NCI-H2196 treated with DMSO at 0.1 percent for 48 hours (cell line): ENCODE measurements around the gene ELMO2.

ENCODE experiments used
- DNase-seq: peaks from one replicate; lab custom pipeline; 2025; ENCODE audit not compliant: unreplicated experiment; lab: John Stamatoyannopoulos, UW

The ELMO2 gene, protein sequence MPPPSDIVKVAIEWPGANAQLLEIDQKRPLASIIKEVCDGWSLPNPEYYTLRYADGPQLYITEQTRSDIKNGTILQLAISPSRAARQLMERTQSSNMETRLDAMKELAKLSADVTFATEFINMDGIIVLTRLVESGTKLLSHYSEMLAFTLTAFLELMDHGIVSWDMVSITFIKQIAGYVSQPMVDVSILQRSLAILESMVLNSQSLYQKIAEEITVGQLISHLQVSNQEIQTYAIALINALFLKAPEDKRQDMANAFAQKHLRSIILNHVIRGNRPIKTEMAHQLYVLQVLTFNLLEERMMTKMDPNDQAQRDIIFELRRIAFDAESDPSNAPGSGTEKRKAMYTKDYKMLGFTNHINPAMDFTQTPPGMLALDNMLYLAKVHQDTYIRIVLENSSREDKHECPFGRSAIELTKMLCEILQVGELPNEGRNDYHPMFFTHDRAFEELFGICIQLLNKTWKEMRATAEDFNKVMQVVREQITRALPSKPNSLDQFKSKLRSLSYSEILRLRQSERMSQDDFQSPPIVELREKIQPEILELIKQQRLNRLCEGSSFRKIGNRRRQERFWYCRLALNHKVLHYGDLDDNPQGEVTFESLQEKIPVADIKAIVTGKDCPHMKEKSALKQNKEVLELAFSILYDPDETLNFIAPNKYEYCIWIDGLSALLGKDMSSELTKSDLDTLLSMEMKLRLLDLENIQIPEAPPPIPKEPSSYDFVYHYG

GRCh38 chr20:46406200-46406985 lies at the start of gene ELMO2:
Gene ELMO2, minus strand, starts transcription at chr20:46406615. Its CDS starts 12,133 bp downstream, at chr20:46394482.
- DNase-seq: peak; percentile 97

DNA sequence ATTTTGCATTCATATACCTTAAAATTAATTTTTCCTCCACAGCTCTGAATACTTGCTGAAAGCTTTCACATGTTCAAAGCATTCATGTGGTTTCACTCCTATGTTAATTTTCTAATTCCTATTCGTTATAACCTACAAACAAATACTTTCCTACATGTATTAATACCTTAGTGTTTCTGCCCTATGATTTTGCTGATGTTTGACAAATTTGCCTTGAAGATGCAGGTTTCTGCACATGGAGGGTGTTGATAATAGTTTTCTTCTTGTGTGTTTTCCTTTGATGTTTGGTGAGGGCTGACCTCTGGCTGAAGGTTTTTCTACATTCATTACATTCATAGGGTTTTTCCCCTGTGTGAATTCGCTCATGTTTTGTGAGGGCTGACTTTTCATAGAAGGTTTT lies 49.3 kb upstream of the ELMO2 start:
- DNase-seq: no peak

DNA sequence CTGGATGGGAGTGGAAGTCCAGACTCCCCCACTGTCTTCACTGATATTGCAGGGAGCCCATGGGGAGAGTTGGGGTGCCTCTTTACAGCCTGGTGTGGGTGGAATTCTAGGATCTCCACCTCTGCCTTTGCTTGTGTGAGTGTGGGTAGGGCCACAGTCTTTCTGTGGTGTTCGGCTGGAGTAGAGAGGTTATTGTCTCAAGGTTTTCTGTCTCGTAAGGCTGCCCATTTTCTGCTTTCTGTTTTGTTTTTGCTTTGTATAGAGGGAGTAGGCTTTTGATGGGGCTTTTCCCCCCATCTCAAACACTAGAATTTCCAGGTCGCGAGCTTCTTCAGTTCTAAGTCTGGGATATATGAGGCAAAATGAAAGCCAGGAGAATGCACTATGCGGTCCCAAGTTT lies 40.4 kb upstream of the ELMO2 start:
- no peak for DNase-seq

DNA sequence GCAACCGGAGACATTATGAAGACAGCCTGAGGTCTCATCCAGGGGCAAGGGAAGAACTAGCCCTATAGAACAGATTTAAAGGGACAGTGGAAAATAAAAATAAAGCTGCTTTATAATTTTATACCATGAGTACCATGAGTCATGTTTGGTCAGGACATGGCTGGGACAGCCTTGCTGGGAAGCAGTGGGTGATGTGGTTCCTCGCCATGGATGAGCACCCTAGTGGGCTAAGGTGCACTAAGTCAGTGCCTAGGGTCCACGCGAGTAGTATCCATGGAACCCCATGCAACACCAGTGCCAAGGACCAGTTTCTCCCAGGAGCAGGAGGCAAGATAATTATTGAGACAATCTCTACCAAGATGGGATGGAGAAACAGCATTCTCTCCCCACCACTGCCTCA lies 33.4 kb upstream of the ELMO2 start:
- no peak for DNase-seq

DNA sequence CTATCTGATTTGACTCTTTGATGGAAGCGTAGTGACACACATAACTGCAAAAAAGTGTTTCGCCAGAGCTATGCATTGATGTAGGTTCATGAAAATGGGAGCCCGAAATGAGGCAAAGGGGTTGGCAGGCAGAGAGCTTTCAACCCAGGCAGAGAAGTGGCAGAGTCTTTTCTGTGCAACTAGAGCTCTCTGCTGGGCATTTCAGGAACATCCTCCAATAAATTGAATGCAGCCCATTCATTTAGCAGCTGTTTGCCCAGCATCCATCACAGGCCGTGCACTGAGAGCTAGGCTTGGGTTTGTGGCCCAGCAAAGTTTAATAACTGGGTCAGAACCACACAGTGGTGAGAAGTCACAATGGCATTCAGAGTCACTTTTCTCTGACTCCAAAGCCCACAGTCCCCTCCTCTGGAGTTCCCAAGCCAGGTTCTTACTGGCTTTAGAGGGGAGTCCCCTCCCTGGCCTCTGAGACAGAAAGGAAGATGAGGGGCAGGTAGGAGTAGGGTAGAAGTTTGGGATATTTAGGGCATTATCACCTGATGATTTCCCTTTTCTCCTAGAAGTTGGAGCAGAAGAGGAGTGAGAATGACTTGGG lies 31.8 kb upstream of the ELMO2 start:
- peak; percentile 46 for DNase-seq

- DNase-seq: no peak
These were observed 28.7 kb upstream of the ELMO2 start for GRCh38 chr20:46435146-46435545.

GRCh38 chr20:46434597-46434996 lies 28.2 kb upstream of the ELMO2 start:
- DNase-seq: no peak

- DNase-seq: no peak
These were observed 26.6 kb upstream of the ELMO2 start for GRCh38 chr20:46433051-46433450.

GRCh38 chr20:46430921-46431712 lies 24.7 kb upstream of the ELMO2 start:
- DNase-seq: no peak

- DNase-seq: no peak
These were observed 21.0 kb upstream of the ELMO2 start for GRCh38 chr20:46427384-46427783.

DNA sequence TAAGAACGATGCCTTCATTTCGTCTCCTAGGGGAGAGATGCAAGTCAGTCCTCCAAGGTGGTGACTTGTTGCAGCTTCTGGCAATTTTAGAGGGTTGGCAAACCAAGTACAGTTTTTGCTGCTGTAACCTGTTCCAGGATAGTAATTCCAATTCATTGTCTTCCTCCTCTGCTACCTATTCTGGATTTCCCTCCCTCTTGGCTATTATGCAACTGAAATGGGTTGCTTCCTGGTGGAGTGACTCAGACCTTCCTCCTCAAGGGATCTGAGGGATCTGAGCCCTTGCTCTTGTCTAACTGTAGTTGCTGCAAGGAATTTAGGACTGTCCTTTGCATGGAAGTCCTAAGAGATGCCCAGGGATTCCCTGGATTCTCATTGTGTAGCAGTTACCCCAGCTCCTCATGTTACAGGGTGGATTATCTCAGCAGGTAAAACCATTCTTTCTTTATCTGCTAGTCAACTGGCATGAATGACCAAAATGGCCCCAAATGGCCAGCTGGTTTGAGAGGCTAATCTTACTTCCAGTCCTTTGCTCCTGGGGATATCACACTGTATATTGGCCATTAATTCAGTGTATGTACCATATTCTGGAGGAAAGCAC lies 17.6 kb upstream of the ELMO2 start:
- no peak for DNase-seq

- no peak for DNase-seq
These were observed 16.9 kb upstream of the ELMO2 start for GRCh38 chr20:46423342-46423741.

DNA sequence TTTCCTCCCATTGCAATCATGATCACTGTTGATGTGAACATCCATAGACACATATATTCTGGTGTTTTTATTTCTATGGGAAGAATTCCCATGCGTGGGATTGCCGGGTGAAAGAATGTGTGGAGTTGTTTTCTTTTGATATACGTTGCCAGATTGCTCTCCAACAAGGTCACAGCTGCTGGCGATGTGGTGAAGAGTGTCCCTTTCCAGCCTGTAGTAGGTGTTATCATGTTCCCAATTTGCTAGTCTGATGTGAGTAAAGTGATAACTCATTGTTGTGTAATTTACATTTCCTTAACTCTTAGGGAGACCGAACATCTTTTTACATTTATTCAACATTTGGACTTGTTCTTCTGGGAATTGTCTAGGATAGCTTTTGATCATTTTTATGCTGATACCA lies 14.5 kb upstream of the ELMO2 start:
- no peak for DNase-seq

- DNase-seq: no peak
These were observed 13.5 kb upstream of the ELMO2 start for GRCh38 chr20:46419882-46420281.

DNA sequence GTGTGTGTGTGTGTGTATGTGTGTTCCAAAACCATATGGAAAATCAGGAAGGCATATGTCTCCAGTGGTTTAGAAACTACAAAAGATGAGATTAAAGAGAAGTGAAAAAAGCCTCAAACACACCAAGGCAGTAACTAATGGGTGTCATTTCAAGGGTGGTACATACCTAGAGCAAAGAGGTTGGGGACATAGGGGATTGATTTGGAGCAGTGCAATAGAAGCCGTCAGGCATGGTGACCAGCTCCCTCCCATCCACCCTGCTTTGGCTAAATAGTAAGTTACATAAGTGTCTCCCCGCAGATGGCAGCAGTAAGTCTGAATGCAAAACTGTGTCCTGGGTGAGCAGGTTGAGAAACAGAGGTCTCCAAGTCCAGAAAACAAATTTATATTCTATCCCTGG lies 10.4 kb upstream of the ELMO2 start:
- no peak for DNase-seq

- no peak for DNase-seq
These were observed 10.0 kb upstream of the ELMO2 start for GRCh38 chr20:46416421-46416820.

DNA sequence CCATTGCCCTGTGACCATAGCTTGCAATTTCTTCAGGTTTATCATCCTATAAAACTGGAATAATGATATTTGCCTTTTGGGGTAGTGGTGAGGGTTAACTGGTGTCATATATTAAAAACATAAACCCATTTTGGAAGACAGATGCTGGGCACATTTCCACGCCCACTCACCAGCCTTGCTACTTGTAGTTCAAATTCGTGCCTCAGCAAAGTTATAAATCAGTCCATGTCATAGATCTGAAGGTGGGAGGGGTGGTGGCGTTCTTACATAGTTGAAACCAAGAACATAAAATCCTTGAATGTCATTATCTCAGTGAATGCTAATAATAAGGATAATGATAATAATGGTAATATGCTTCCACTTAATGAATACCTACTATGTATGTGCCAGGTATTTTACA lies 9.4 kb upstream of the ELMO2 start:
- no peak for DNase-seq

DNA sequence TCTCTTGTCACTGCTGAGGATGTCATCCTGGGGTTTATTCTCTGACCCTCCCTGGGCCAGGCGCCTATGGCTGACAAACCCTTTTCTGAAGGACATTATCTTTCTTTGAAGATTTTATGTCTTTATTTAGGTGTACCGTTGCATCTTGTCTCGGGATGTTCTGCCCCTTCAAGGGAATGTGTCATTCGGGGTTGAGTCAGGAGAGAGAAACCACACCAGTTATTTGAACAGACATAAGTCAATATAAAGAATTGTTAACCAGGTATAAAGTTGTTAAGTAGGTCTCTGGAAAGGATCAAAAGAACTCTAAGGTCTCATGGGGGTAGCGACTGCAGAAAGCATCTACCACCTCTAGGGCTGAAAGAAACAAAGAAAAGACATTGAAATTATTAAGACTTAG lies 8.2 kb upstream of the ELMO2 start:
- no peak for DNase-seq

GRCh38 chr20:46411637-46412036 lies 5.2 kb upstream of the ELMO2 start:
- no peak for DNase-seq

DNA sequence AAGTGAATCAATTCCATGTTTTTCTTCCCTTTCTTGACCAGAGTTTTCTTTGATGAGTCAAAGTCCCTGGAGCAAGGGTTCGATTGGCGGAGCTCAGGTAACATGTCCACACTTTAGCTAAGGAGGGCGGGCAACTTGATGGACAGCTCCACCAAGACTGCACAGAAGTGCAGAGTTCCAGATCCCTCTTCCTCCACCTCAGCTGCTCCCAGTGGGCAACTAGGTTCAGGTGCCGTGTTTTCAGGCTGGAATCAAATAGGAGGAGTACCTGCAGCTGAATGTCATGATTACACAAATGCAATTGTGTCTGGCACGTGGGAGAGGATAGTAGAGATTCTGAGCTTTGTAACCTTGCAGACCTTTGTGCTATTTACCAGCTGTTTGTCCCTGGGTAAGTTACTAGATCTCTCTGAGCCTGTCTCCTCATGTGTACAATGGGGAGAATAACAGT lies 1.9 kb upstream of the ELMO2 start:
- no peak for DNase-seq
